Measurements from ENCODE around the gene LTBP3. TPM values are rescaled to one million over a fixed set of nuclear protein-coding genes. Genes with fewer than 3 reads are reported as not detected.

Gene LTBP3
- total RNA-seq, 1 experiment from 2014 or later = 248 TPM

DNA sequence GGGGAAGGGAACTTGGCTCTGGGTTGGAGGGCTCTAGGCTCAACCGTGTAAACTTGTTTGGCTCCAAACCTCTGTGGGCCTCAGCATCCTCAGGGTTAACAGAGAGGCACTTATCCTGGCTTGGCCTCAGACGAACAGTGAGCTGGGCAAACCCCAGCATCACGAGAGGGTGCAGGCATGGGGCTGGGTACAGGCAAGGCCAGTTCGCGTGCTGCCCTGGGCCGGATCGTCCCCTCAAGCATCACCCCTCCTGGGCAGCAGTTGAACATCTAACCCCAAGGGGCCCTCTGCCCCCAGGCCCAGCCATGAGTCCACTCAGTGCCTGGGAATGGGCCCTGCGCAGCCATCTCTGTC lies 19.6 kb upstream of the LTBP3 start:
- ChIA-PET CTCF (interaction anchor here (1.3 to 2.0 kb wide), 3 partner anchors 9 to 38 kb away, joined by 3 to 7 read pairs (median 5); no protein-coding TSS in a partner anchor), POLR2A (interaction anchor here (0.6 to 1.6 kb wide), 2 partner anchors 37 to 75 kb away, joined by 3 to 5 read pairs; partner anchors contain the start of gene PCNX3), RAD21 (ENCODE audit: low non-redundant PET in 1 of 2, low total read pairs in 2 of 2, uncharacterized antibody in 2 of 2, unreplicated experiment in 2 of 2) (interaction anchor here in 1 of 2 experiments (0.8 kb wide), 2 partner anchors 10 to 37 kb away, joined by 4 to 5 read pairs; no protein-coding TSS in a partner anchor)
- Histone ChIP-seq H3K9me3 (ENCODE audit: control insufficient read depth in 1 of 2, insufficient read depth in 1 of 2, low read depth in 1 of 2, low read length in 2 of 2) (no peaks in the 10 kb centered on the region), H3K27ac (ENCODE audit: low read depth, low read length) (peak overlapping the region; percentile 97), H2AFZ (ENCODE audit: low read depth, low read length, poor library complexity, severe bottlenecking) (no peak overlapping the region), H3K36me3 (ENCODE audit: control insufficient read depth in 1 of 2, insufficient read depth in 2 of 2, low read length in 2 of 2) (peaks cover 2 to 4% of the 10 kb centered on the region in 2 experiments; a peak in 2 of 4 replicates), H3K4me2 (ENCODE audit: low read length) (peak overlapping the region; percentile 78), H4K20me1 (ENCODE audit: insufficient read depth) (no peaks in the 10 kb centered on the region), H3K4me3 (replicated peaks in 1 of 2; ENCODE audit: low read depth in 1 of 2, low read length in 2 of 2) (peak overlapping the region in 1 of 2 experiments; percentile 78; a peak in 3 of 4 replicates), H3K9me2 (ENCODE audit: insufficient read depth) (no peaks in the 10 kb centered on the region), H3K27me3 (ENCODE audit: insufficient read depth, low read length) (no peaks in the 10 kb centered on the region), H3K9ac (ENCODE audit: low read length) (peak overlapping the region; percentile 86), H3K79me2 (ENCODE audit: insufficient read depth, low read length) (peaks cover 27% of the 10 kb centered on the region; the same call in 1 of the 2 replicates), H3K4me1 (ENCODE audit: control insufficient read depth in 1 of 2, insufficient read depth in 2 of 2, low read length in 2 of 2) (peaks cover 36 to 48% of the 10 kb centered on the region in 2 experiments)
- intact Hi-C loops (cut with micrococcal nuclease) = loop anchor here (2.0 kb wide), 1 partner anchor 37 kb away; the partner anchor contains the start of genes MAP3K11 and PCNX3
- no peak for TF ChIP-seq ZNF274 (IDR thresholded peaks at IDR 0.05; ENCODE audit: low read depth, low read length)
- TF ChIP-seq FOSL1 (IDR thresholded peaks at IDR 0.05; ENCODE audit: low read depth) = no peak
- no peak for TF ChIP-seq SIN3A (IDR thresholded peaks at IDR 0.05; ENCODE audit: low read depth)
- no peak for TF ChIP-seq YY1 (IDR thresholded peaks at IDR 0.05; ENCODE audit: extremely low read depth, insufficient replicate concordance, low read depth, low read length)
- TF ChIP-seq EZH2phosphoT487 (IDR thresholded peaks at IDR 0.05; ENCODE audit: borderline replicate concordance) = no peak
- no peak for TF ChIP-seq CTCF (IDR thresholded peaks at IDR 0.05 in 2 of 3, conservative IDR thresholded peaks at IDR 0.05 in 1 of 3; ENCODE audit: borderline replicate concordance in 1 of 3, insufficient read depth in 1 of 3, low read depth in 2 of 3, low read length in 2 of 3)
- no peak for TF ChIP-seq RAD21 (IDR thresholded peaks at IDR 0.05; ENCODE audit: low read depth)
- no peak for TF ChIP-seq ELF1 (IDR thresholded peaks at IDR 0.05; ENCODE audit: borderline replicate concordance, low read depth)
- TF ChIP-seq SP1 (IDR thresholded peaks at IDR 0.05; ENCODE audit: low read depth) = no peak
- TF ChIP-seq, protein P1, sequence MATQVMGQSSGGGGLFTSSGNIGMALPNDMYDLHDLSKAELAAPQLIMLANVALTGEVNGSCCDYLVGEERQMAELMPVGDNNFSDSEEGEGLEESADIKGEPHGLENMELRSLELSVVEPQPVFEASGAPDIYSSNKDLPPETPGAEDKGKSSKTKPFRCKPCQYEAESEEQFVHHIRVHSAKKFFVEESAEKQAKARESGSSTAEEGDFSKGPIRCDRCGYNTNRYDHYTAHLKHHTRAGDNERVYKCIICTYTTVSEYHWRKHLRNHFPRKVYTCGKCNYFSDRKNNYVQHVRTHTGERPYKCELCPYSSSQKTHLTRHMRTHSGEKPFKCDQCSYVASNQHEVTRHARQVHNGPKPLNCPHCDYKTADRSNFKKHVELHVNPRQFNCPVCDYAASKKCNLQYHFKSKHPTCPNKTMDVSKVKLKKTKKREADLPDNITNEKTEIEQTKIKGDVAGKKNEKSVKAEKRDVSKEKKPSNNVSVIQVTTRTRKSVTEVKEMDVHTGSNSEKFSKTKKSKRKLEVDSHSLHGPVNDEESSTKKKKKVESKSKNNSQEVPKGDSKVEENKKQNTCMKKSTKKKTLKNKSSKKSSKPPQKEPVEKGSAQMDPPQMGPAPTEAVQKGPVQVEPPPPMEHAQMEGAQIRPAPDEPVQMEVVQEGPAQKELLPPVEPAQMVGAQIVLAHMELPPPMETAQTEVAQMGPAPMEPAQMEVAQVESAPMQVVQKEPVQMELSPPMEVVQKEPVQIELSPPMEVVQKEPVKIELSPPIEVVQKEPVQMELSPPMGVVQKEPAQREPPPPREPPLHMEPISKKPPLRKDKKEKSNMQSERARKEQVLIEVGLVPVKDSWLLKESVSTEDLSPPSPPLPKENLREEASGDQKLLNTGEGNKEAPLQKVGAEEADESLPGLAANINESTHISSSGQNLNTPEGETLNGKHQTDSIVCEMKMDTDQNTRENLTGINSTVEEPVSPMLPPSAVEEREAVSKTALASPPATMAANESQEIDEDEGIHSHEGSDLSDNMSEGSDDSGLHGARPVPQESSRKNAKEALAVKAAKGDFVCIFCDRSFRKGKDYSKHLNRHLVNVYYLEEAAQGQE (IDR thresholded peaks at IDR 0.05; ENCODE audit: low read depth) = no peak
- no peak for TF ChIP-seq SRF (IDR thresholded peaks at IDR 0.05; ENCODE audit: low read depth)
- no peak for TF ChIP-seq TCF7L2 (IDR thresholded peaks at IDR 0.05; ENCODE audit: borderline replicate concordance, extremely low read depth, insufficient read depth, insufficient read length)
- no peak for TF ChIP-seq POLR2A (IDR thresholded peaks at IDR 0.05; ENCODE audit: borderline replicate concordance, extremely low read depth, insufficient read depth, insufficient read length)
- TF ChIP-seq EGR1 (IDR thresholded peaks at IDR 0.05; ENCODE audit: low read depth) = no peak
- no TSS peak for BruUV-seq (replicated peaks)
- no peak for DNase-seq (ENCODE audit: low read depth, low spot score)
- no peak for ATAC-seq

All from HCT116 (cell line).